Fibroblast of skin of left biceps (primary cell): ENCODE data around the gene NANOS3.

Experiments
- DNase-seq, 2 experiments: peaks; one replicate each; pipeline ENCODE4 v3.0.0-alpha.2; 2013; ENCODE audit warnings: low read depth in 2 of 2

Gene NANOS3

DNA sequence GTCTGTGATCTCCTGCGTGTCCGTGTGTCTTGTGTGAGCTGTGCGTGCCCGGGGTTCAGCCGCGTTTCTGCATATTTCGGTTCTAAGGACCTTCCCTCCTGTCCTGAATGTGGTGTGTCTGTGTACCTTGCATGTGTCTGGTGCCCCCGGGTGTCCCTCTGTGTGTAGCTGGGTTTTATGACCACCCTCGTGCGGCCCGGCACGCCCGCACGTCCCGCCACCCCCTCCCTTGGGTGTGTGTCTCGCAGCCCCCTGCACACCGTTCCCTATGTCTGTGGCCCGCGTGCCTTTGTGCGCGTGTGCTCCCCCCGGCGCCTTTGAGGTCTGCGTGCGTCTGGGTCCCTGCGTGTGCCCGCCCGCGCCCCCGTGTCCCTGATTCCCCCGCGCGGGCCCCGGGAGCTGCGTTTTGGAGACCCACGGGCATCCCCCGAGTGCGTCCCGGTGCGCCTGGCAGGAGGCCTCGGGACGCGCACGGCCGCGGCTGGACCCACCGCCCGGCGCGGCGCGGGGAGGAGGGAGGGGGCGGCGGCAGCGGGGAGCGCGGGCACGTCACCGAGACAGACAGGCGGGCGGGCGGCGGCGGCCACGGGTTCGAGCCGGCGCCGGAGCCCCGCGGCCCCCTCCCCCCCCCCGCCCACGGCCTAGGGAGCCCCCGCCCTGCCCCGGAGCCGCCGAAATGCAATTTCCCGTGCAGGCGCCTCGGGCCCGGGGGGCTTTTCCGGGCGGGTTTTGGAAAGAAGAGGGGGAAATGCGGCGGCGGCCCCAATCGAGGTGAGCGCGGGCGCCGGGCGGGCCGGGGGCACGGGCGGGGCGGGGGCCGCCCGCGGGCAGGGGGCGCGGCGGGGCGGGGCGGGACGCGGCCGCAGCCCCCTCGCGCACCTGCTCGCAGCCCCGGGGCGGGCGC, 12.0 kb upstream of the NANOS3 start:
- DNase-seq: no peak

DNA sequence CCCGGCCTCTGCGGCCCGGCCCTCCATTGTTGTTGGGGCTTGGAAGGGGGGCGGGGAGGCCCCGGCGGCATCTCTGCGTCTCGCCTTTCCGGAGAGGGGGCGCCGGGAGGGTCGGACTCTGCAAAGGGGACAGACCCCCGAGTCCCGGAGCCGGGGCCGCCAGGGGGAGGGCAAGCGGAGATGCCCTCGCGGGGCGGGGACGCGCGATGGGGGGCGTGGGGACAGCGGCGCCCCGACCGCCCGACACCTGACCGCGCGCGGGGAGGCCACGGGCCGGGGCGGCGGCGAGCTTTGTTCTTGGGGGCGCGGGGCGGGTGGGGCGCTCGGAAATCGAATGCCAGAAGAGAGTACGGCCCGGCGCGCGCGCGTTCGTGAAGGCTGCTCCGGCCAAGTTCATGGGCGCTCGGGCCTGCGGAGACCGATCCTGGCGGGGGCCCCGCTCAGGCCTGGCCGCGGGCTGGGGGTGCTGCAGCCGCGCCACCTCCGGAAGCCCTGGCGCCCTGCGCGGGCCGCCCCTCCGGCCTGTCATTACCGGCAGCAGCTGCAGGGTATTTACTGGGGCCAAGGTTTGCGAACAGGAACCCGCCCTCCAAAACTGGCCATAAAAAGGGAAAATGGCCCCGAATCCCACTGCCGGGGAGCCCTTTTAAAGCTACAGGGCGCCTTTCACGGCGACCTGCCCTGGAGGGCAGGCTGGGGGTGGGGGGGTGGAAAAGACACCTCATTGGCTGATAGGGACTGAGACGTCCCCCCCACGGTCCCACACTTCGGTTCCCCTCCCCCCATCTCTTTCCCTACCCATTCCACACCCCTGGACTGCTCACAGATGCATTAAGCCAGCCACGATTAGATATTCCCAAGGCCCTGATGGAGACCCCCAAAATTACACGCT, 11.1 kb upstream of the NANOS3 start:
- no peak for DNase-seq

DNA sequence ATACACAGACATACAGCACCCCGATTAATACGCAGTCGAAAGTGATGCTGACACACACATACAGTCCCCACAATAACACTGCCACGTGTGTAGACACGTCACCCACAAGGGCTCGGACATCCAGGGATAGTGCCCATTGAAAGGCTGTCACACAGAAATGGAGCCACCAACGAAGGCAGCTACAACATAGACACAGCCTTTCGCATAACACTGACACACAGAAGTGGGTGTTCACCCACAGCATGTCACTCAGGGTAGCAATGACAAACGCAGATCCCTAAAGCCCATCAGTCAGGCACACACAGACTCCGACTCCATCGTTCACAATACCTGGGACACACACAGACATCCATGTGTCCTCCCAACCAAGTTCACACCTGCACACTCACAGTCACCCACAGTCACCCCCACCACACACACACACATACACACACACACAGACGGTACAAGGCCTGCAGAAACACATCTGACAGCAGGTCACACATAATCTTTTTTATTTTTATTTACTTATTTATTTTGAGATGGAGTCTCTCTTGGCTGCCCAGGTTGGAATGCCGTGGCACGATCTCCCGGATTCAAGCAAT, 10.4 kb upstream of the NANOS3 start:
- DNase-seq: no peak

DNA sequence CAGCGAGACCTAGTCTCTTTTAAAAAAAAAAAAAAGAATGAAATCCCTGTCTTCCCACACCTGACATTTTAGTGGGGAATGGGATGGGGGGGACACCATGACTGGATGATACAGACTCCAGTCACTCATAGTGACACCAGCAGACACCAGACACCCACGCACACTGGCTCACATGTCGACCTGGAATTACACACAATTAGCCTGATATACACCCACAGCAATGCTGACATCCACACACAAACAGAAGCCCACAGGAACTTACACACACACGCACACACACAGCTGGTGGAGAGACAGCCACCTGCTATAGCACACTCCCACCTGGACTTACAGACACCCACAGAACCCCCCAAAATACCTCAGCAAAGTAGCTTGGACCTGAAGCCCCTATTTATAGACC, 8.3 kb upstream of the NANOS3 start:
- DNase-seq: no peak

DNA sequence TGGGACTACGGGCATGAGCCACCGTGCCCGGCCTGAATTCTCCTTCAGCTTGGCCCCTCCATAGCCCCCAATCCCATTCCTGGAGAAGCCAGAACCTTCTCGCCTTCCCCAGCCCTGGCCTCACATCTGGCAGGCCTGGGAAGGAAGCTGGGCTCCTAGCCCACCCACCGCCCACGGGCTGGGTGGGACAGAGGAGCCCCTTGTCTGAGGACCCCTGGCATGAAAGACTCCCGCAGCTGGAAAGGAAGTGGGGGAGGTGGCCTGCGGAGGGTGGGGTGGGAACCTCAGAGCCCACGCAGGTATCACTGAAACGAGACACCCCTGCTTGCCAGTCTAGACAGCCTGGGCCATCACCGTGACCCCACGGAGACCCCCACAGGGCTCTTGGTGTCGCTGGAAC, 7.7 kb upstream of the NANOS3 start:
- no peak for DNase-seq

DNA sequence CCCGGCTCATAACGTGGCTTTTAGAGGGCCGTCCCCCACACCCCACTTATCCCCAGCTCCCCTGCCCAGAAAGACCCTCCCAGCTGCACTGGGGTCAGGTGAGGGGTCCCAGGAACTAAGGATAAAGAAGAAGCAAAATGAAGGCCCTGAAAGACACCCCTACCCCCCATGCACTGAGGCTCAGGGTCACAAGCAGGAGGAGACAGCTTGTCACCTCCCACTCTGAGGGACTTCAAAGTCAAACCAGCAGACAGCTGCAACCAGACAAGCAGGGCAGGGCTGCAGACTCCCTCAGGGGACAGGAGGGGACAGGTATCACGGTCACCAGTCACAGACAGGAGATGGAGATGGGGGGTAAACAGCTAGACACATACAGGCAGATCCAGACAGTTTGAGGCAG, 6.1 kb upstream of the NANOS3 start:
- DNase-seq: no peak

DNA sequence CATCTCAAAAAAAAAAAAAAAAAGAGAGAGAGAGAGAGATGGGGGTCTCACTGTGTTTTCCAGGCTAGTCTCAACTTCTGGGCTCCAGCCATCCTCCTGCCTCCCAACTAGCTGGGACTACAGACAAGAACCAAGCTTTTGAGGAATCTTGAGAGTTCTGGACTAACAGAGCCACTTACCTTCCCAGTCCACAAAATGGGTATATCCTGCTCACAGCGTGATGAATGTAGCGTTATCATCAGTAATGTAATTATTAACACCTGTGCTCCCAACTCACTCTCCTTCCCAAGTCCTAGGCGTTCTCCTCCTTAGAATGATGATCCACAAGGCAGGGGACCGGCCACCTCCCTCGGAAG, 4.6 kb upstream of the NANOS3 start:
- no peak for DNase-seq

DNA sequence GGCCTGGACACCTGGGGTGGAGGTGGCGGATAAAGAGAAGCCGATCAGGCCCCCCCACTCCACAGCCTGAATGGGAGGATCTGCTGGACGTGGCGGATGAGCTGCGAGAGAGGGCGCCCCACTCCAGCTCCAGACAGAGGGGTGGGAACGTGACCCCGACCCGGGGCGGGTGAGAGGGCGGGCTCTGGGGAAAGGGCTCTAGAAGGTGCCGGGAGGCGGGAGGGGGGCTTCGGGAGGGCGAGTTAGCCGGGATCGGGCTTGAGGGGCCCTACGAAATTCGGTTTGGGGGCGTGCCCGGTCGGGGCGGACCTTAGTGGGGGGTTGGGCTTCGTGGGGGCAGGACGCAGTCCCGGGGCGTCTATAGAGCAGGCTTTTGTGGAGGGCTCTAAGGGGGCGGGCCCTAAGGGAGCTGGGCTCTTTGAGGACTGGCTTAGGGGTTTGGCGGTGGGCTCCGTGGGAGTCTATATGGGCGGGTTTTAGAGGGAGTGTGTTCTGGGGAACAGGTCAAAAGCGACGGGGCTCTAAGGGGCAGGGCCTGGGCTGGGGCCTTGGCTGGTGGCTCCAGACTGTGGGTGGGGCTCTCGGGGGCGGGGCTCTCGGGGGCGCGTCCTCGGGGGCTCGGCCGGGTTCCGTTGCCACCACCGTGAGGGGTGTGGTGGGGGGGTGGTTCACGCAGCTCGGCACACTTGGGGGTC, 4.1 kb upstream of the NANOS3 start:
- DNase-seq: no peak

DNA sequence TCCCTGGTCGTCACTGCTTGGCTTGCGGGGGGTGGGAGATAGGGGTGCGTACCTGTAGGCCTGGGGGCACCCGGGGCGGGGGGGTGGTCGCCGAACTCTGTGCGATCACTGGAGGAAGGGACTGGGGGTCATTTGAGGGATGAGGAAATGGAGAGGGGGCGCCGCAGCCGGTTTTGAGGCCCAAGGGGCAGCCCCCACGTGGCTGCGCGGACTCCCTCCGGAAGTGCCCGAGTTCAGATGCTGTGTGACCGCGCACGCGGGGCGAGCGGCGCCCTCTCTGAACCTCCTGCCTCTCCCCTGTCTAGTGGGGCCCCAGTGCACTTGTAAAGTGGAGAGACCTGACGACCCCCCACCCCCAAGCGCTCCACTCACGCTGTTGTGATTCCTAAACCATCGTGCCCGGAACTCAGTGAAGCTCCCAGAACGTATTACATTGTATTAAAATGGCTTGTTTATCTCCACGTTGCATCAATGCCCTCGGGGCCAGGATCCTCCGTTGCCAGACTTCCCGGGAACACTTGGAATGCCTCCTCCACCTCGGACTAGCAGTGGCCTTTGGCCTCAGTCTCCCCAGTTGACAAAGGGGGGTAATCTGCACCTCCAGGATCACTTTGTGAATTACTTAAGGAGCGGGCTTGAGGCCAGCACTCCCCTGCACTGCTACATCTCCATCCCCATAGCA, 3.0 kb upstream of the NANOS3 start:
- DNase-seq: no peak

DNA sequence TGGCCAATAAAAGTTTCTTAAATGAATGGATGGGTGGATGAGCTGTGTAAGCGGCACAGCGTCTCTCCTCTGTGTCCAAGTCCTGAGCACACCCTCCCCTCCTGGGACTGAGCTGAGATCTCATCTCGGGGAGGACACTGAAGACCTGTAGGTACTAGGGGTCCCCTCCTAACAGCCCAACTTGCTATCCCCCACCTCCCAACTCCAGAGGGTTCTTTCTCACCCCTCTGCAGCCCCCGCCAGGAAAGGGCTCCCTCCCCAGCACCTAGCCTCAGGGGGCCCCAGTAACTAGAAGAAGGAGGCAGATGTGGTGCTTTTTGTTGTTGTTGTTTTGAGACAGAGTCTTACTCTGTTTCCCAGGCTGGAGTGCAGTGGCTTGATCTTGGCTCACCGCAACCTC, 1.1 kb upstream of the NANOS3 start:
- no peak for DNase-seq

DNA sequence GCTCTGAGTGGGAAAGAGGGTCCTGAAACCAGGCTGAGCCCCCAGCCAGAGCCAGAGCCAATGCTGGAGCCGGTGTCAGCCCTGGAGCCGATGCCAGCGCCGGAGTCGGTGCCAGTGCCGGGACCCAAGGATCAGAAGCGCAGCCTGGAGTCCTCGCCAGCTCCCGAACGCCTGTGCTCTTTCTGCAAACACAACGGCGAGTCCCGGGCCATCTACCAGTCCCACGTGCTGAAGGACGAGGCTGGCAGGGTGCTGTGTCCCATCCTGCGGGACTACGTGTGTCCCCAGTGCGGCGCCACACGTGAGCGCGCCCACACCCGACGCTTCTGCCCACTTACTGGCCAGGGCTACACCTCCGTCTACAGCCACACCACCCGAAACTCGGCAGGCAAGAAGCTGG, 369 bp downstream of the NANOS3 start:
- no peak for DNase-seq

DNA sequence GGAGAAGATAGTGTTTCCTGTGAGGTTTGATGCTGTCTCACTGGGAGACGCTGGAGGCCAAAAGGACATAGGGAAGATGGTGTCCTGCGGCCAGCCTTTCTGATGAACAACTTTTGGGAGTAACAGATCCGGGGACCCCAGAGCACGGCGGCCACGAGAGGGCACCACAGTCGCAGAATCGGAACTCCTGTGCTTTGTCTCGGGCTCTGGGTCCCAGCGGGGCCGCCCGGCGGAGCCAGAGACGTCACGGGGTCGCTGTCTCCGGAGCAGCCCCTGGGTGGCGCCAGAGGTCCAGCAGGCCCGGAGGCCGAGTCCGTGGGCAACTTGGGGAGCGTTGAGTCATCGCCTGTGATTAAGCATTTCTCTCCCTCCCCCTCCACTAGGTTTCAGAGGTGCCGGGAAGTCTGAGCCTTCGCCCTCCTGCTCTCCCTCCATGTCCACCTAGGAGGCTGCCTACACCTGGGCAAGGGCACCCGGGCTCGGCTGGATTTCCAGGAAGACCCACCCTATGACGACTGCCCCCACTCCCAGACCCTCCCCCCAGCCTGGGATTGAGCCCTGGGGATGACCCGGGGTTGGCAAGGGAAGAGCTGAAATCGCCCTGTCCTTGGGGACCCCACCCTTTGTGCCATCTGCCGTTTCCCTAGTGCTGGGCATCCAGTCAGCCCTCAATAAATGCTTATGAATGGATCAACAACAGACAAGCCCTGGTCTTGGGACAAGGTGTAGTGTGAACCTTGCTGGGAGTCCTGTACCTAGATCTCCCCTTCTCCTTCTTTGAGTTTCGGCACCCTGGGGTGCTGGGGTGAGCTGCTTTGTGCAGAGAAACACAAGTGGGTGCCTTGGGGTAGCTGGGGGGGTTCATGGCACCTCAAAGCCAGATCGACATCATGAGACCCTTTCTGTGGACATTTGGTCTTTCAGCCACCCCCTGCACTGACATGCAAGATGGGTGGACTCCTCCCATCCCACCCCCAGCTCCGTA, 3.4 kb downstream of the NANOS3 start:
- peak; percentile 83 to 85 for DNase-seq

DNA sequence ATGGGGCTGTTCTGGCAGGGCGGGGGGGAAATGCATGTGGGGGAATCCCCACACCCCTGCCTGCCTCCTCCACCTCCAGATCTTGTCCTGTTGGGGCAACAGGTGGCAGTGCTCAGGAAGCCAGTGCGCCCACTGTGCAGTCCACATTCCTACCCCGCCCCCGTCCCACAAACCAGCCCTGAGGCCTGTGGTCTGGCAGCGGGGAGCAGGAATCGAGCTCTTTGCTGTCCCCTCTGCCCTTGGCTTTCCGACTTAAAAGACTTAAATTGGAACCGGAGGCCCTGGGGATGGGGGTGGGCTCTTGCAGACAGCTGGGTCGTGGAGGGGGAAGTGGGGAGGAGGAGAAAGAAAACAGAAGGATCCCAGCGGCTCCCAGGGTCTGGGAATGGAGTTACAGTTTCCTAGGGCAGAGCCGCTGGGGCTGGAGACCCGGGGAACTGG, 4.3 kb downstream of the NANOS3 start:
- no peak for DNase-seq

DNA sequence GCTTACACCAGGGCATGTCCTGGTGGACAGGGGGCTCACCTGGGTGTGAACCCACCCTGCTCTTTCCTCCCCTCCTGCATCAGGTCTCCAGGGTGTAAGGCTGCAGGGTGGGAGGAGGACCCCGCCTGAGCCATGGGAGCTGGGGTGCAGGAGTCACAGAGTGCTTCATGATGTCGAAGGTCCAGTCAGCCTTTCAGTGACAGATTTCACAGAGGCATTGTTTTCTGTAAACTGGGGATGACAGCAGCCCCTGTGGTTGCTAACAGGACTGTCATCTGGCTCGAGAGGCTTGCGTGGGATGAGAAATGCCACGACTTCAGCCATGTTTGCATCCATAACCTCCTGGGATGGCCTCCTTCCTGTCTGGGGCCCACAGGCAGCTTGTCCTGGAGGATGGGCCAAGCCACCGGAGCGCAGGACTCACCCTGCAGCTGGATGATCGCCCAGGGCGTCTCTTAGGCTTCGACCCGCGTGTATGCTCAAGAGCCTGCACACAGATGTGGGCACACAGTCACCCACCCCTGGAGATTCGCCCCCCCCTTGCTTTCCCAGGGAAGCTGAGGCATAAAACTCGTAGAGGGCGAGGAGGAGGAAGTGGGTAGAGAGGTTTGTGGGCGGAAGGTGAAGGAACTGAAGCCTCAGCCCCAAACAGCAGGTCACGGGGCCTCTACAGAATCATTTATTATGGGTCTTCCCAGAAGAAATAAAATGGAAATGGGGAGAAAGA, 4.9 kb downstream of the NANOS3 start:
- no peak for DNase-seq

DNA sequence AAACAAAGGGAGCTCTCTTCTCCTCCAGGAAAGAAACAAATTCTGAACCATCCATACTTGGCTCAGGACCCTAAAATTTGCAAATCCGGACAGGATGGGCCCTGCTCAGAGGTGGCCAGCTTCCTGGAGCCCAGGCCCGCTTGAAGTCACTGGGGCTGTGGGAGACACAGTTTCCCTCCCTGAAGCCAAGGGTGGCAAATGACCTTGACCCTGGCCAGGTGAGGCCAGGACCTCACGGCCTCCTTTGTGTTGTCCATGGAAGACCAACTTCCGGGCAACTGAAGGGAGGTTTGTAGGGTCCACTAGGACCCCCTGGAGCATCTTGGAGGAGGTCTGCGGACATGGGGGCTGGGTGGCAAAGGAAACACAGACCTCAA, 5.5 kb downstream of the NANOS3 start:
- DNase-seq: no peak

DNA sequence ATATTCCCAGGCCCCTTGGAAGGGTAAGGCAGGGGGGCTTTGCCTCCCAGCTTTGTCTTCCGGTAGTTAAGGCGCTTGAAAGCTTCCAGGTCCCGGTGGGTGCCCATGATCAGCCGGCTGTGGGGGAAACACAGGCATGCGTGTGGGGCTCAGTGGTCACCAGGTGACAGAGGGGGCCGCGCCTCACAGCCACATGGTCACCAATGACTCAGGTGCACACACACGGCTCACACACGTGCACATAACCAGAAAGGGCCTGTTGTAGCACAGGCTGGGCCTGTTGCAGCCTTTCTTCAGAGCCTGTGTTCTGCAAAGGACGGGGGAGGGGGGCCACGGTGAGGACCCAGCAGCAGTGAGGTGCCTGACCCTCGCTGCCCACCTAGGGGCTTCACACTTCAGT, 5.9 kb downstream of the NANOS3 start:
- no peak for DNase-seq

DNA sequence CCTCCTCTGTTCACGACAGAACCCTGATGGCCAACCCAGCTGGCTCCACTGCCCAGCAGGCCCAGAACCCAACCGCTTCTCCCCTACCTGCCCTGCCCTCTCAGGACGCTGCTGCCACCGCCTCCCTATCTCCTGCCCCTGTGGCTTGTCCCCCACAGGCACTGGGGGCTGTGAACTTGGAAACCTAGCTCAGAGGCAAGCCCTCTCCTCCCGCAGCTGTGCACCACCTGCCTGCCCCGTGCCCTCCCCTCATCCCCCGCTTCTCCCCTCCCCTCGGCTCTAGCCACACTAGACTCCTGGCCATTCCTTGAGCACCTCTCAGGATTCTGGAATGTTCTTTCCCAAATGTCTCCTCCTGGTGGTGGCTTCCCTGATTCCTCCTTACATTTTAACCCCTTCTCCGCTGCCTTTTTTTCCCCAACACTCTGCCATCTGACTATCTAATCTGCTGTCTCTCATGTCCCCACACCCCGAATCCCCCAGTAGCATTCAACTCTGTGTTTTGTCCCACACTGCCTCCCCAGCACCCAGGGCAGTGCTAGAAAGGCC, 6.7 kb downstream of the NANOS3 start:
- no peak for DNase-seq

DNA sequence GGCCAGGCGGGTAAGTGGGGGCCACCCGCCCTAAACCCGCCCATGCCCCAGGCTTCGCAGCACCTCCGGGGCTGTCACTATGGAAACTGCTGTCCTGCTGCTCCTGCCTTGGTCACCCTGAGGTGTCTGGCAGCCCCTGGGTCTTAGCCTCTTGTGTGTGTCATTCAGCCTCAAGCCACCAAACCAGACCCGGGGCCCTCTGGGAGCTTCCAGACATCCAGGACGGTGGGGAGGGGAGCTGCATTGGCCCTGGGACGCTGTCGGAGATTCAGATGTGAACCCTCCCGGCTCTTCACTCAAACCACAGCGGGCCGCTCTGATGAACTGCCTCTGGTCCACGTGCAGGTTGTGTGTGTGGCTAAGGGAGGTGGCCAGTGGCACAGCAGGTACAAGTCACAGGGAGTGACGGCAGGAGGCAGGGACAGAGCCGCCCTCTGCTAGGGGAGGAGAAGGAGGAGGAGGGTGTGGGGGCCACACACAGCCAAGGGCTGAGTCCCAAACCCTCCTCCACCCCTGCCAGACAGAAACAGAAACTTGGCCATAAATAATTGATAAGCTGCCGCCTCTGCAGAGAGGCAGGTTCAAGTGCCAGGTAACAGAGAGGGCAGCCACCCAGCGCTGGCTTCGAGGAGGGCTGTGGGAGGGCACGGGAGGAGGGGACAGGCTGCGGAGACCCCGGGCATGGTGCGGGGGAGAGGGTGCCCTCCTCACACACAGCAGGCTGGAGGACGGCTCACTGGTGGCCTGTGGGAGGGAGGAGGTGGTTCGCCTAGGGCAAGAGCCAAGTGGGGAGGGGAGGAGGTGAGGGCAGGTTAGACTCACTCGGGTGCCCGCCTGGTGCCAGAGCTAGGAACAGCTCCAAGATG, 8.0 kb downstream of the NANOS3 start:
- no peak for DNase-seq
